Left renal cortex interstitium (tissue), 4 donors: ENCODE data around the gene PDZD7. TPM values are rescaled to one million over a fixed set of nuclear protein-coding genes. Genes with fewer than 3 reads are reported as not detected.

ENCODE experiments used
- DNase-seq, 4 donors: peaks; one replicate each; pipeline ENCODE4 v3.0.0-alpha.2; 2013; ENCODE audit warnings: low read depth in 4 of 4, low spot score in 2 of 4, missing footprints in 1 of 4
- polyA plus RNA-seq, 4 donors: library from polyadenylated mRNA; unstranded; fragments of 120-200 nt; gene quantifications; one replicate each; pipeline ENCODE4 v1.2.1, GENCODE V29; 2013; ENCODE audit not compliant: insufficient read length in 4 of 4

Gene PDZD7
- polyA plus RNA-seq, 4 donors = 1.8 to 4.6 (median 3.1) TPM

DNA sequence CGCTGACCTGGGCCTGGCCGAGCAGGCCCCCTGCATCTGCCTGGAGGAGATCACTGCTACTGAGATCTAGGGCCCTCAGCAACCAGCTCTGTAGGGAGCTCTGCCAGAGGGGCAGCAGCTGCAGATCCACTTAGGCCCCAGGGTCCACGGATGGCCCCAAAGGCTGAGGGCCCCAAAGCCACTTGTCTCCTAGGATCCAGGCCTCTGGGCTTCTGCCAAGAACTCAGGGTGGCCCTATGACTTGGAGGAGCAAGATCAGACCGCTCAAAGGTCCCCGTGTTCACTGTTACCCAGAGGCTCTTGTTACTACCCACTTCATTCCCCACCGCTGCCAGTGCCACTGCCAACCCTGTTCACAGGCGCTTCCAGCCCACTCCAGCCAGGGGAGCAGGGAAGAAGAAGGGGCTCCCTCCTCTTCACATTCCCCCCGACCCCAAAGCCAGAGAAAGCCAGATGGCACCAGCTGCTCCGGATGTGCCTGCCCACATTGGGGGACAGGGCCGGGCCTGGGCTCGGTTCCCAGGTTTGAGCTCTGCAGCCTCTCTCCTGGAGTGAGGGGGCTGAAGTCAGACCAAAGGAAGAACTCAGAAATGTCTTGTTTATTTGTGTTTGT is 23.7 kb downstream of the PDZD7 start:
- DNase-seq = no peak

DNA sequence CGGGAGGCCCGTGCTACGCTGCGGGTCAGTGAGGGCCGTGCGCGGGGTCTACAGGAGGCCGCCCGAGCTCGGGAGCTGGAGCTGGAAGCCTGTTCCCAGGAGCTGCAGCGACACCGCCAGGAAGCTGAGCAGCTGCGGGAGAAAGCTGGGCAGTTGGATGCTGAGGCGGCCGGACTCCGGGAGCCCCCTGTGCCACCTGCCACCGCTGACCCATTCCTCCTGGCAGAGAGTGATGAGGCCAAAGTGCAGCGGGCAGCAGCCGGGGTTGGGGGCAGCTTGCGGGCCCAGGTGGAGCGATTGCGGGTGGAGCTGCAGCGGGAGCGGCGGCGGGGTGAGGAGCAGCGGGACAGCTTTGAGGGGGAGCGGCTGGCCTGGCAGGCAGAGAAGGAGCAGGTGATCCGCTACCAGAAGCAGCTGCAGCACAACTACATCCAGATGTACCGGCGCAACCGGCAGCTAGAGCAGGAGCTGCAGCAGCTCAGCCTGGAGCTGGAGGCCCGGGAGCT is 24.3 kb downstream of the PDZD7 start:
- DNase-seq = no peak

- DNase-seq = no peak
Measured at GRCh38 chr10:101005869-101006567, 24.9 kb downstream of the PDZD7 start.

DNA sequence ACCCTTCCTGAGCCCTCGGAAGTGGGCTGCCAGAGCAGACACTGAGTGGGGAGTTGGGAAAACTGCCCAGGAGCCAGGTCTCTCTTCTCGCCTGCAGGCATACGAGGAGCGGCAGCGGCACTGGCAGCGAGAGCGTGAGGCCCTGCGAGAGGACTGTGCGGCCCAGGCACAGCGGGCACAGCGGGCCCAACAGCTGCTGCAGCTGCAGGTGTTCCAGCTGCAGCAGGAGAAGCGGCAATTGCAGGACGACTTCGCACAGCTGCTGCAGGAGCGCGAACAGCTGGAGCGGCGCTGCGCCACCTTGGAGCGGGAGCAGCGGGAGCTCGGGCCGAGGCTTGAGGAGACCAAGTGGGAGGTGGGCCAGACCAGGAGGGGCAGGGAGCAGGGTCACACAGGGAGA is 25.6 kb downstream of the PDZD7 start:
- DNase-seq = no peak

DNA sequence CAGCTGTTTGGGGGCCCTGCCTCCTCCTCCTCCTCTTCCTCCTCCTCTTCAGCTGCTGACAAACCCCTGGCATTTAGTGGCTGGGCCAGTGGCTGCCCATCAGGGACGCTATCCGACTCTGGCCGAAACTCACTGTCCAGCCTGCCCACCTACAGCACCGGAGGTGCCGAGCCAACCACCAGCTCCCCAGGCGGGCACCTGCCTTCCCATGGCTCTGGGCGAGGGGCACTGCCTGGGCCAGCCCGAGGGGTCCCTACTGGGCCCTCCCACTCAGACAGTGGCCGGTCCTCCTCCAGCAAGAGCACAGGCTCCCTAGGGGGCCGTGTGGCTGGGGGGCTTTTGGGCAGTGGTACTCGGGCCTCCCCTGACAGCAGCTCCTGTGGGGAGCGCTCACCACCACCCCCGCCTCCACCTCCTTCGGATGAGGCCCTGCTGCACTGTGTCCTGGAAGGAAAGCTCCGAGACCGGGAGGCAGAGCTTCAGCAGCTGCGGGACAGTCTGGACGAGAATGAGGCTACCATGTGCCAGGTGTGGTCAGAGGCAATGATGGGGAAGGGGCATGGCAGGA is 27.2 kb downstream of the PDZD7 start:
- no peak for DNase-seq

GRCh38 chr10:101002456-101002855 is 28.5 kb downstream of the PDZD7 start:
- DNase-seq = no peak

GRCh38 chr10:101001659-101002035 is 29.3 kb downstream of the PDZD7 start:
- no peak for DNase-seq

- DNase-seq = peak in 1 of 4 donors; percentile 79
Measured at GRCh38 chr10:101000915-101001658, 29.8 kb downstream of the PDZD7 start.

GRCh38 chr10:101000127-101000914 is 30.6 kb downstream of the PDZD7 start:
- no peak for DNase-seq

GRCh38 chr10:100999742-101000126 is 31.2 kb downstream of the PDZD7 start, which contains the start of gene LZTS2:
TSS of gene LZTS2 (plus strand) at chr10:100999808. CDS start at chr10:101002539, 2,731 bp downstream.
- DNase-seq = no peak

GRCh38 chr10:100998991-100999741 is 31.8 kb downstream of the PDZD7 start:
- peak in 1 of 4 donors; percentile 70 for DNase-seq

GRCh38 chr10:100998183-100998990 is 32.5 kb downstream of the PDZD7 start:
- DNase-seq = peak in 2 of 4 donors; percentile 82 to 86

DNA sequence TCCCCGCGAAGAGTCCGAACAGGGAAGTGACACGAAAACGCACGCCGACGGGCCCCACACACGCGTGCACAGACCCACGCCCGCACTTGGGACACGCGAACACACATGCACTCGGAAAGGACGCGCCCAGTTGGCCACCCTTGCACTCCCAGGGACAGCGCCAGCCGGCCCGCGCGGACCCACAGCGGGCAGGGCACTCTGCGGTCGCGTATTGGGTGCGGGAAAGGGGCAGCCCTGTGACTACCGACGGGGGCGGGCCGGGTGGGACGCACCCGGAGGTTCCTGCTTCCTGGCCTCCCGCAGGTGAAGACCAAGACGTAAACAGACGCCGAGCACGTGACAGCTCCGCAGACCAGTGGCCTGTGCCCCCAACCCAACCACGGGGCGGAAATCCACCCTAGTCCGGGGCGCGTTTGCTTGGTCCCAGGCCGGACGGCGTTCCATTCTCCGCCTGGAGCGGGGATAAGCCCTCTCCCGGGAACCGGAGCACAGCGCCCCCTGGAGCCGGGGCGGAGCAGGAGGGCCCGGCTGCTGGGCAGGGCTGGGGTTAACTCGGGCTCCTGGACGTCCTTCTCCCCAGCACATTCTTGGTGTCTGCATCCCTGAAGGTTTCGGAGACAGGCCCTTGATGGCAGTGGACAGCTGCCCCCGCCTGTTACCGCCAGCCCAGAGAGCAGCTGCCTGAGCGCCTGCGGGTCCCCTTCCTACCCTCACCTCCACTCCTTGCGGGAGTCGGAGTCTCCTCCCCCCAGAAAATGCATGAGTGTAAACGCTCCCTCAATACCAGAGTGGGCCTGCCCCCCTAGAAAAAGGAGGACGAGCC is 33.4 kb downstream of the PDZD7 start:
- peak in 1 of 4 donors; percentile 49 for DNase-seq

DNA sequence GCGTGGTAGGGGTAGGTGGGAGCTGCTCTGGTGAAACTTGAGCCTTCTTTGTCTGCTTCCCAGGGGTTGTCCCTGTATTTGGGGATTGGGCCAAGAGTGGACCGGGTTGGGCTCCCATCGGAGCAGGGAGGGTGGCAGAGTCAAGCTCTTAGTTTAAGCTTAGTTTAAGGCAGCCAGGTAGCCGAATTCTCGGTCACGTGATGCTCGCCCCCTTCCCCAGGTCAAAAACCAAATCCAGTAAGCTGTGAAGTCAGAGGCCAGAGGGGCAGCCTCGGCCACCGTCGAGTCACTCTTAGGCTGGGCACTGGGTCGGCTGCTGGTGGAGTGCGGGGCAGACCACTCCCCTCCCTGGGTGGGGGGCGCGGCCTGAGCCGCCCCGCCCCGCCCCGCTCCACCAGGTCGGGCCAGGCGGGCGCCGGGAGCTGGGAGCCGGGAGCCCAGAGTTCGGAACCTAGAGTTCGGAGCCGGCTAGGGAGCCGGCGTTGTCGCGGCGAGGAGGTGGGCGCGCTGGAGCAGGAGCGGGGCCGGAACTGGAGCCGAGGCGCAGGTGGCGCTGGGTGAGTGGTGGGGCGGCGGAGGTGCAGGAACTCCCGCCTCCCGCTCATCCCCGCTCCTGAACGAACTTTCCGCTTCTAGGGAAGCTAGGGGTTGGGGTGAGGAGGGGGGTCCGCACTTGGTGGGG is 34.1 kb downstream of the PDZD7 start:
- no peak for DNase-seq

DNA sequence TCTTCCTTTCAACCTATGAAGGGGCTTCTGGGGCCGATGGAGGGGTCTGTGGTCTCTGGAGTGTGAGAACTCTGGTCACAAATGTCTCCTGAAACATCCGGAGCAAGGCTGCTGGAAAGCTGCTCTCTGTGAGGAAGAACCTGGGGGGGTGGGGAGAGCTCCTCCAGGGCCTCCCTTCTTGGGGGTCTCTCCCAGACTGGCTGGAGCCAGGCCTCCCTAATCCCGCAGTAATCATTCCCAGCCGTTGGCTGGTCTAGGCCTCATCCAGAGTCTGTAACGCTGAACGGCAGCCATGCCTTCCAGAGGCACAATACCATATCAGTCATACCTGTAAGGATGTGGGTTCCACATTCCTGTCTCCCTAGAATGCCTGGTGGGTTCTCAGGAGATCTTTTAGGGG is 35.7 kb downstream of the PDZD7 start:
- DNase-seq = no peak

DNA sequence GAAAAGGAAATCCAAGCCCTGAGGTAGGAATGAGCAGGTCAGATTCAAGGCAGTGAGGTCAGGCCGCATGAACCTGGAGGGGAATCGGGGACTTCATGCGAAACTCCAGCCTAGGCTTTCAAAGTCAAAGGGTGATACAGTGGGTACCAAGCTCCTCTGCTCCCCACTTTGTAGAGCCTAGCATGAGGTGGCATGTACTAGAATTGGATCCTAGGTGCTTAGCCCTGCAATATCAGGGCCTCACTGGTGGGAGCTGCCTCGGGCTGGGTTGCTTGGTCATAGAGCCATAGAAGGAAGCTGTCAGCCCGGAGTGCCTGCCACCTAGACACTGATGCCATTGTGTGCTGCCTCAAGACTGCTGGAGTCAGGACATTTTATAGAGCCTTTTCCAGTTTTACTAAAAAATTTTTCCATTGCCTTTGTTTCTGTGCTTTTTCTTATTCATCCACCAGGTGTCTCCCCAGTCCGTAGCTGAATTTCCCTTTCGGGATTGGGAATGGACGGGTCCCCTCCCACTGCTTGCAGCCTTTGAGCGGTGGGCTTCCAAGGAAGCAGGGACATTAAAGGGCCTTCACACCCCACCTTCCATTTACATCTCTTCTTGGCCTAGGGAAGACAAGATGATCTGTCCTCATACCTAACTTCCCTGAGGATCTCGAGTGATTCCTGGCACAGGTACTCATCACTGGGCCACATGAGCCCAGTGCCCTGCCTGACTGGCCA is 36.8 kb downstream of the PDZD7 start:
- DNase-seq = peak in 1 of 4 donors; percentile 61

- DNase-seq = no peak
Measured at GRCh38 chr10:100989088-100989487, 41.8 kb downstream of the PDZD7 start.
